Psoas muscle (tissue), 8 donors: Measurements from ENCODE around the gene PPP3R2. TPM values are rescaled to one million over a fixed set of nuclear protein-coding genes. Genes with fewer than 3 reads are reported as not detected.

Experiments used
- ATAC-seq, 4 donors: fragments of 200-7000 bp; cut with Tn5 transposase; one replicate each; pipeline ENCODE4 v1.9.1; 2020; ENCODE audit warnings: moderate library complexity in 3 of 4, mild to moderate bottlenecking in 2 of 4
- DNase-seq, 2 donors: peaks; one replicate each; pipeline ENCODE4 v3.0.0-alpha.2; 2020
- H3K27ac ChIP-seq: fragments of 200-600 bp; one replicate; pipeline ENCODE4 v1.8.0; 2022
- H3K27me3 ChIP-seq, 3 donors: fragments of 200-600 bp in 1 of 3; one replicate each; pipeline versions ENCODE4 v1.6.1 to v1.8.0; 2013 to 2022; ENCODE audit warnings: low read length in 2 of 3, mild to moderate bottlenecking in 2 of 3, moderate library complexity in 1 of 3; ENCODE audit not compliant: insufficient read depth in 3 of 3
- H3K36me3 ChIP-seq, 2 donors: fragments of 200-600 bp in 1 of 2; one replicate each; pipeline versions ENCODE4 v1.6.1 to v1.8.0; 2013 to 2022; ENCODE audit warnings: low read depth in 1 of 2, mild to moderate bottlenecking in 1 of 2, moderate library complexity in 1 of 2; ENCODE audit not compliant: insufficient read depth in 1 of 2
- H3K4me1 ChIP-seq: fragments of 200-600 bp; one replicate; pipeline ENCODE4 v1.8.0; 2022
- H3K4me3 ChIP-seq: fragments of 200-600 bp; one replicate; pipeline ENCODE4 v1.8.0; 2022; ENCODE audit warnings: mild to moderate bottlenecking
- H3K9me3 ChIP-seq: fragments of 200-600 bp; one replicate; pipeline ENCODE4 v1.8.0; 2022
- WGBS, 3 donors: extraction: QIAGEN DNeasy Blood & Tissue Kit; methylation state at CpG; one replicate each; pipeline versions ENCODE4 v1.1.6 to v1.1.7; 2013; 5-methylcytosine and 5-hydroxymethylcytosine counted together
- intact Hi-C, 2 donors: fragments of 100-400 bp; cut with DNase I; formaldehyde crosslinking; loops; one replicate each; pipeline versions ENCODE4 v1.11.0 to v1.14.2; 2022
- polyA plus RNA-seq, 3 donors: library from polyadenylated mRNA; stranded (reverse); fragments of 200-250 nt; gene quantifications; one replicate each; pipeline ENCODE4 v1.2.3, GENCODE V29; 2013
- total RNA-seq, 4 donors: library from RNA; stranded (reverse); fragmentation: NEBNext Ultra II Directional in 2 of 4; extraction: Animal tissue kit (Norgen Biotek cat#: 25700) in 2 of 4; gene quantifications; one replicate each; pipeline versions ENCODE4 v1.2.1 to v1.2.4, GENCODE V29; 2021 to 2023
- TF ChIP-seq, protein P1 (sequence below): fragments of 200-600 bp; IDR thresholded peaks from one replicate; pipeline ENCODE4 v1.8.0; 2022; ENCODE audit warnings: antibody characterized with exemption
- donor health status: healthy with polysubstance abuse.
- donor health status: DM: no; HTN: no; CAD: no; lungs with moderate emphysema.
- donor health status: Bipolar disorder and iron deficiency.
- donor health status: healthy.
- donor health status: DM: yes; HTN: yes; CAD: no.
- donor health status: DM: no; HTN: no; CAD: no.
- donor health status: DM: no; HTN: no; CAD: no.
- donor health status: DM: yes; HTN: yes; CAD: no.

The PPP3R2 gene
- total and polyA plus RNA-seq, 7 donors = not detected

DNA sequence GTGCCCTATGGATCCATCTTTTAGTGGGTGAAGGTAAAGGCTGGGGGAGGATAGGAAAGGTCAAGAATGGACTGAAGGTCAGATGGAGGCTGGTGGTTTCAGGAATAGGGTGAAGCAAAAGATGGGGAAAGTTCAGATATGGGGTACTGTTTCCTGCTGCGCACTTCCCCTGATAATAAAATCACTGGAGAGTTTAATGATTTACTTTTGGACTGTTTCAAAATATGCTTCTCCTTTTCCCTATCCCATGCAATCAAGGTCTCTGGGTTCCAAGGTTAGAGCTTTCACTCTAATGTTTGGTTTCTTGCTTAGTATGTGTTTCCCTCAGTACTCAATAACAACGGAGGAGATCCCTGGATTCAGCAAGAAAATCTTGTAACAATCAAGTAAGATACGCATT is 10.8 kb upstream of the PPP3R2 start:
- Histone ChIP-seq H3K9me3 (no peaks in the 10 kb centered on the region), H3K4me1 (no peaks in the 10 kb centered on the region), H3K27me3 (no peaks in the 10 kb centered on the region), H3K4me3 (no peak overlapping the region), H3K27ac (no peak overlapping the region), H3K36me3 (no peaks in the 10 kb centered on the region)
- TF ChIP-seq, protein P1, sequence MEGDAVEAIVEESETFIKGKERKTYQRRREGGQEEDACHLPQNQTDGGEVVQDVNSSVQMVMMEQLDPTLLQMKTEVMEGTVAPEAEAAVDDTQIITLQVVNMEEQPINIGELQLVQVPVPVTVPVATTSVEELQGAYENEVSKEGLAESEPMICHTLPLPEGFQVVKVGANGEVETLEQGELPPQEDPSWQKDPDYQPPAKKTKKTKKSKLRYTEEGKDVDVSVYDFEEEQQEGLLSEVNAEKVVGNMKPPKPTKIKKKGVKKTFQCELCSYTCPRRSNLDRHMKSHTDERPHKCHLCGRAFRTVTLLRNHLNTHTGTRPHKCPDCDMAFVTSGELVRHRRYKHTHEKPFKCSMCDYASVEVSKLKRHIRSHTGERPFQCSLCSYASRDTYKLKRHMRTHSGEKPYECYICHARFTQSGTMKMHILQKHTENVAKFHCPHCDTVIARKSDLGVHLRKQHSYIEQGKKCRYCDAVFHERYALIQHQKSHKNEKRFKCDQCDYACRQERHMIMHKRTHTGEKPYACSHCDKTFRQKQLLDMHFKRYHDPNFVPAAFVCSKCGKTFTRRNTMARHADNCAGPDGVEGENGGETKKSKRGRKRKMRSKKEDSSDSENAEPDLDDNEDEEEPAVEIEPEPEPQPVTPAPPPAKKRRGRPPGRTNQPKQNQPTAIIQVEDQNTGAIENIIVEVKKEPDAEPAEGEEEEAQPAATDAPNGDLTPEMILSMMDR = no peak
- no peak for DNase-seq
- intact Hi-C loops = no loop called here
- 90 to 94% (median 93%) methylated on average over 3 of the region's 3 CpGs for WGBS, 3 donors
- no peak for ATAC-seq

DNA sequence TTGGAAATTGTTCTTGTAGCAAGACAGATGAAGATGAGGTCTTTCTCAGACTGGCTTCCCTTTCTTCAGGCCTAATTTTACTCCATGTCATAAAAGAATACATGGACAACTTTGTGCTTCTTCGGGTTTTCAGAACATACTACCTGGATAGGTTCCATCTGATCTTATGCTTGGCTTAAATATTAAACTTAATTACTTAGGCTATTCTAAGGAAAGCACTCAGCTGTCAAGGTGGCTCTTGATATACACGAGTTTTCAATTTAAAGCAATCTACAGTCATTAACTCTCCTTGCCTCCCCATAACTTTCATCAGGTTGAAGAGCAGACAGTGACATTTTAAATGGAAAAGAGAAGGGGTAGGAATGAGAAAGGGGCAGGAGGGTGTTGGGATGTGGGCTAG is 9.5 kb upstream of the PPP3R2 start:
- WGBS, 3 donors = 67 to 83% (median 73%) methylated on average over 2 of the region's 2 CpGs
- Histone ChIP-seq H3K36me3 (no peaks in the 10 kb centered on the region), H3K4me1 (no peaks in the 10 kb centered on the region), H3K9me3 (no peaks in the 10 kb centered on the region), H3K27ac (no peak overlapping the region), H3K27me3 (peaks cover 0 to 3% (median 0%) of the 10 kb centered on the region in 3 donors), H3K4me3 (no peak overlapping the region)
- TF ChIP-seq, protein P1 = no peak
- no peak for DNase-seq
- ATAC-seq = no peak
- intact Hi-C loops = no loop called here

DNA sequence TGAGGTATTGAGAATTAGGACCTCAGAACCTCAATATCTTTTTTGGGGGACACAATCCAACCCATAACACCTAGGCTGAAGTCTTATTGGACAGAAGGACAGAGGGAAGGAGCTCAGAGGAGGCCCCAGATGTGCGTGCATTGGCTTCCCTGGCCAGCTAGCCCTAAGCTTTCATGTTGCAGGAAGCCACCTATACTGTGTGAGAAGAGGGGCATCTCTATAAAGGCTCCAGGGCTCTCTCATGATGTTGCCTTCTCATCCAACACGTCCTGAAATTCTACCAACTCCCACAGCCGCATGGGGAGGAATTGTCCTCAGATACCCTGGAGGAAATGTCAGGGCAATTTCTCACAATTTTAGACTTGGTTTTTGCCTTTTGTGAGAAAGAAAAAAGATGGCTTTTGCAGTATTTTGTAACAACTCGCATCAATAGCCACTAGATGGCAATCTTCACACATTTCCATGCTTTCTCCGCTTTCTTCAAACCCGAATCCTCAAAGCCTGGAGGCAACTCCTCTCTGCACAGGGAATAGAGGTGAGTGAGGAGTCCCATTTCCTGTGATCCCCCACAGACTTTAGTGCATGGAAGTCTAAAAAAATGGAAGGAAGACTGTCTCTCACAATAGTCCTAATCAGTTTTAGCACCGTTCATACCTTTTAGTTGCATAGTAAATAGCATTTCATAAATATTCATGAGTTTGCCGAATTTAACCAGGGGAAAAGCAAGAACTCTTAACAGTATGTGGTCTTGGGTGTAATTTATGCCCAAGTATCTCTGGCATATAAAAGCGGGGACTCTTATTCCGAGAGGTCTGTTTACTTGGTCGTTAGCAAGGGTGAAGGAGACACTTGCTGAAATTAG is 7.4 kb upstream of the PPP3R2 start:
- DNase-seq (no peak), ATAC-seq (peak in 2 of 4 donors; percentile 46 to 67)
- H3K9me3 ChIP-seq = no peaks in the 10 kb centered on the region
- H3K27ac ChIP-seq = no peak overlapping the region
- H3K4me3 ChIP-seq = no peak overlapping the region
- intact Hi-C loops = loop anchor here in 1 of 2 donors (2.0 kb wide), 1 partner anchor 125 kb away; no protein-coding TSS in a partner anchor
- no peaks in the 10 kb centered on the region for H3K36me3 ChIP-seq
- H3K4me1 ChIP-seq = no peaks in the 10 kb centered on the region
- peaks cover 0 to 3% (median 0%) of the 10 kb centered on the region in 3 donors for H3K27me3 ChIP-seq
- TF ChIP-seq, protein P1 = peak; percentile 57
- 15 to 20% (median 20%) methylated on average over 11 of the region's 11 CpGs for WGBS, 3 donors

DNA sequence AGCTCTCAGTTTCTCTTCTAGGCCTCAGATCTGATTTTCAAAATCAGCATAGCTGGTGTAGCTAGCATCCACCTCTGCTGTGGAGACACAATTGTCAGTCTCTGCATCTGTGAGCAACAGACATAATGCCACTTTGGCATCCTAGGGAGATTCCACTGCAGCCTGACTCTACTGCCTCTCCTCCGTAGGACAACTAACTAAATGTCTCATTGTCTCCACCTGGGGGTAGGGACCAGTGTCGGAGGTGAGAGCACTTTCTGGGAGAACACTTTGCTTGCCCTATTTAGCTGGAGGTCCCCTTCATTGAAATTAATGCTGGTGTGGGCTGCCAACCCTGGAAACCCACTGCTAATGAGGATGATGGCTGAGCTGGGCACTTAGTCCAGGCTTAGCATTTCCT is 1.4 kb downstream of the PPP3R2 start:
- no peak for DNase-seq

More for the DNA sequence above, 1.4 kb downstream of the PPP3R2 start:
- H3K4me3 ChIP-seq = no peak overlapping the region
- ATAC-seq = no peak
- 68 to 74% (median 69%) methylated on average over 2 of the region's 2 CpGs for WGBS, 3 donors
- intact Hi-C loops = no loop called here
- no peaks in the 10 kb centered on the region for H3K4me1 ChIP-seq
- TF ChIP-seq, protein P1 = no peak
- no peaks in the 10 kb centered on the region for H3K9me3 ChIP-seq
- no peaks in the 10 kb centered on the region for H3K36me3 ChIP-seq
- H3K27ac ChIP-seq = no peak overlapping the region
- no peaks in the 10 kb centered on the region for H3K27me3 ChIP-seq
